ENCODE results near the gene JMJD1C.

GRCh38 chr10:63468947-63469346 lies 3.2 kb upstream of the JMJD1C start:
- TF ChIP-seq CTCF (IDR thresholded peaks at IDR 0.05) (no peak), EZH2 (IDR thresholded peaks at IDR 0.05) (no peak), EZH2phosphoT487 (IDR thresholded peaks at IDR 0.05) (no peak)
